Activated CD8-positive, alpha-beta T cell treated with anti-CD3 and anti-CD28 coated beads for 36 hours (primary cell): ENCODE measurements around the gene ZNF844. TPM values are rescaled to one million over a fixed set of nuclear protein-coding genes. Genes with fewer than 3 reads are reported as not detected.

Experiments used
- ATAC-seq: fragments of 200-7000 bp; cut with Tn5 transposase; one replicate; pipeline ENCODE4 v1.10.0; 2021; ENCODE audit warnings: mild to moderate bottlenecking, moderate library complexity
- CTCF ChIA-PET: fragments of 350-600 bp; sonication (Branson Sonifier 250); formaldehyde crosslinking; loops from one replicate; lab custom pipeline; 2021; ENCODE audit warnings: antibody characterized with exemption; lab: Charles Lee
- POLR2A ChIA-PET: fragments of 350-600 bp; sonication (Branson Sonifier 250); formaldehyde crosslinking; loops from one replicate; lab custom pipeline; 2021; ENCODE audit warnings: antibody characterized with exemption; lab: Charles Lee
- DNase-seq: peaks from one replicate; pipeline ENCODE4 v3.0.0-alpha.2; 2020
- H3K27ac Mint-ChIP-seq: one replicate; pipeline ENCODE4 v1.8.0; 2021; ENCODE audit warnings: mild to moderate bottlenecking, mixed read lengths
- H3K27me3 Mint-ChIP-seq: one replicate; pipeline ENCODE4 v1.8.0; 2021; ENCODE audit warnings: mixed read lengths
- H3K36me3 Mint-ChIP-seq: one replicate; pipeline ENCODE4 v1.8.0; 2021; ENCODE audit warnings: low read depth, mixed read lengths
- H3K4me1 Mint-ChIP-seq: one replicate; pipeline ENCODE4 v1.8.0; 2021; ENCODE audit warnings: low read depth, mixed read lengths
- H3K4me3 Mint-ChIP-seq: one replicate; pipeline ENCODE4 v1.8.0; 2021; ENCODE audit warnings: mild to moderate bottlenecking, moderate library complexity, mixed read lengths
- H3K9me3 Mint-ChIP-seq: one replicate; pipeline ENCODE4 v1.8.0; 2021; ENCODE audit warnings: mixed read lengths
- CTCF ChIP-seq: fragments of 200-600 bp; IDR thresholded peaks from one replicate; pipeline ENCODE4 v1.8.0; 2022; ENCODE audit warnings: antibody characterized with exemption, mild to moderate bottlenecking
- intact Hi-C: fragments of 100-400 bp; cut with micrococcal nuclease; formaldehyde crosslinking; loops from one replicate; pipeline ENCODE4 v1.10.0; 2022
- total RNA-seq, 2 experiments: library from RNA; stranded (reverse); gene quantifications; one replicate each; pipeline ENCODE4 v1.2.3, GENCODE V29; 2021

Gene ZNF844
- total RNA-seq, 2 experiments from 2014 or later: 2.6 to 3.8 TPM

- ATAC-seq: peak; percentile 43
- intact Hi-C loops: loop anchor here (2.0 kb wide), 1 partner anchor 50 kb away; the partner anchor contains the start of gene ZNF20
- Mint-ChIP-seq H3K4me1 (peaks cover 10% of the 10 kb centered on the region), H3K9me3 (peaks cover 3% of the 10 kb centered on the region), H3K4me3 (peak overlapping the region; percentile 24), H3K27ac (no peak overlapping the region), H3K27me3 (peaks cover 5% of the 10 kb centered on the region), H3K36me3 (peaks cover 18% of the 10 kb centered on the region)
- peak; percentile 88 for DNase-seq
- ChIA-PET CTCF (interaction anchor here (0.5 to 5.4 kb wide), 46 partner anchors 10 to 469 kb away, joined by 3 to 136 read pairs (median 4); partner anchors contain the start of genes ZNF136, ZNF20, ZNF563 and ZNF625), POLR2A (interaction anchor here (0.6 to 2.2 kb wide), 5 partner anchors 17 to 63 kb away, joined by 3 to 11 read pairs (median 4); no protein-coding TSS in a partner anchor)
- TF ChIP-seq CTCF: peak; percentile 81
These were observed 26.3 kb downstream of the ZNF844 start for GRCh38 chr19:12090807-12091206.

GRCh38 chr19:12092065-12092867 is 27.7 kb downstream of the ZNF844 start:
- Mint-ChIP-seq H3K27ac (peak overlapping the region; percentile 92), H3K9me3 (no peaks in the 10 kb centered on the region), H3K27me3 (peaks cover 6% of the 10 kb centered on the region), H3K36me3 (peaks cover 23% of the 10 kb centered on the region), H3K4me1 (peaks cover 10% of the 10 kb centered on the region), H3K4me3 (peak overlapping the region; percentile 83)
- ChIA-PET CTCF (interaction anchor here (1.4 to 5.4 kb wide), 11 partner anchors 12 to 168 kb away, joined by 3 to 136 read pairs (median 11); partner anchors contain the start of genes ZNF20 and ZNF700), POLR2A (interaction anchor here (0.9 to 2.2 kb wide), 4 partner anchors 15 to 62 kb away, joined by 4 to 11 read pairs (median 6); no protein-coding TSS in a partner anchor)
- ATAC-seq: peak; percentile 92
- no peak for TF ChIP-seq CTCF
- DNase-seq: peak; percentile 90
- intact Hi-C loops: no loop called here

- Mint-ChIP-seq H3K27me3 (peaks cover 6% of the 10 kb centered on the region), H3K4me3 (peak overlapping the region; percentile 83), H3K9me3 (peaks cover 1% of the 10 kb centered on the region), H3K36me3 (peaks cover 26% of the 10 kb centered on the region), H3K4me1 (peaks cover 10% of the 10 kb centered on the region), H3K27ac (peak overlapping the region; percentile 83)
- no peak for ATAC-seq
- DNase-seq: no peak
- ChIA-PET CTCF (interaction anchor here (1.4 to 5.4 kb wide), 3 partner anchors 34 to 169 kb away, joined by 3 to 136 read pairs (median 19); partner anchors contain the start of genes ZNF20 and ZNF700), POLR2A (interaction anchor here (0.9 to 1.9 kb wide), 3 partner anchors 15 to 48 kb away, joined by 4 to 8 read pairs (median 4); no protein-coding TSS in a partner anchor)
- intact Hi-C loops: no loop called here
- TF ChIP-seq CTCF: no peak
These were observed 28.4 kb downstream of the ZNF844 start for GRCh38 chr19:12092956-12093355.

- no peak for TF ChIP-seq CTCF
- ATAC-seq (no peak), DNase-seq (no peak)
- Mint-ChIP-seq H3K27me3 (peaks cover 6% of the 10 kb centered on the region), H3K27ac (no peak overlapping the region), H3K9me3 (peaks cover 4% of the 10 kb centered on the region), H3K4me1 (peaks cover 10% of the 10 kb centered on the region), H3K4me3 (peak overlapping the region; percentile 83), H3K36me3 (peaks cover 34% of the 10 kb centered on the region)
- ChIA-PET POLR2A (no interaction called here), CTCF (interaction anchor here (0.9 kb wide), 1 partner anchor 9 kb away, joined by 3 read pairs; no protein-coding TSS in a partner anchor)
- intact Hi-C loops: no loop called here
These were observed 29.2 kb downstream of the ZNF844 start for GRCh38 chr19:12093777-12094176.
